ENCODE results near the gene KIF17.

KIF17 gene

DNA sequence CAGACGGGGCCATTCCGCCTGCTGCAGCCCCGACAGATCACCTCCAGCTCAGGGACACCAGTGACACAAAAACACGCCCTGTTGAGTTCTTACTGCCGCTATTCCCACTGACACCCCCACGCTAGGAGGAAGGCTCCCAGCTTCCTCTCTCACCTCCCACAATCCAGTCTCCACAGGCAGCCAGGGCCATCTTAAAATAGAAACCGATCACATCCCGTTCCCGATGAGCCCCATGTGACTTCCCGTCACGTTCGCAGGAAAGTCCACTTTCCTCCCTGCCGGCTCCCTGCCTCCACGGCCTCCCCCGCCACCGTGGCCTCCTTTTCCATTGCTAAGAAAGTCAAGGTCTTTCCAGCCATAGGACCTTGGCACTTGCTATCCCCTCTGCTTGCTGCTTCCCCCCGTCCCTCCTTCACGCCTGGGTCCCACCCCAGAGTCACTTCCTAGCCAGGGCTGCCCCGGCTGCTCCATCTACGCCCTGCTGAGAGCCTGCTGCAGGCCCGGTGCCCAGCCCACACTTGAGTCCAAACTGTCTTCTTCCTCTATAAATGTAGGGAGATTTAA is 32.6 kb downstream of the KIF17 start:
- no peak for DNase-seq
- peak overlapping the region; percentile 80 for H3K27ac Mint-ChIP-seq
- H3K36me3 Mint-ChIP-seq (ENCODE audit: low read depth) = peaks cover 2% of the 10 kb centered on the region
- H3K4me3 Mint-ChIP-seq = no peak overlapping the region
- TF ChIP-seq, protein P1, sequence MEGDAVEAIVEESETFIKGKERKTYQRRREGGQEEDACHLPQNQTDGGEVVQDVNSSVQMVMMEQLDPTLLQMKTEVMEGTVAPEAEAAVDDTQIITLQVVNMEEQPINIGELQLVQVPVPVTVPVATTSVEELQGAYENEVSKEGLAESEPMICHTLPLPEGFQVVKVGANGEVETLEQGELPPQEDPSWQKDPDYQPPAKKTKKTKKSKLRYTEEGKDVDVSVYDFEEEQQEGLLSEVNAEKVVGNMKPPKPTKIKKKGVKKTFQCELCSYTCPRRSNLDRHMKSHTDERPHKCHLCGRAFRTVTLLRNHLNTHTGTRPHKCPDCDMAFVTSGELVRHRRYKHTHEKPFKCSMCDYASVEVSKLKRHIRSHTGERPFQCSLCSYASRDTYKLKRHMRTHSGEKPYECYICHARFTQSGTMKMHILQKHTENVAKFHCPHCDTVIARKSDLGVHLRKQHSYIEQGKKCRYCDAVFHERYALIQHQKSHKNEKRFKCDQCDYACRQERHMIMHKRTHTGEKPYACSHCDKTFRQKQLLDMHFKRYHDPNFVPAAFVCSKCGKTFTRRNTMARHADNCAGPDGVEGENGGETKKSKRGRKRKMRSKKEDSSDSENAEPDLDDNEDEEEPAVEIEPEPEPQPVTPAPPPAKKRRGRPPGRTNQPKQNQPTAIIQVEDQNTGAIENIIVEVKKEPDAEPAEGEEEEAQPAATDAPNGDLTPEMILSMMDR (IDR thresholded peaks at IDR 0.05) = no peak
- H3K4me1 Mint-ChIP-seq = peaks cover 26% of the 10 kb centered on the region
- no peaks in the 10 kb centered on the region for H3K9me3 Mint-ChIP-seq
- peaks cover 3% of the 10 kb centered on the region for H3K27me3 Mint-ChIP-seq (ENCODE audit: low read depth, poor library complexity)

DNA sequence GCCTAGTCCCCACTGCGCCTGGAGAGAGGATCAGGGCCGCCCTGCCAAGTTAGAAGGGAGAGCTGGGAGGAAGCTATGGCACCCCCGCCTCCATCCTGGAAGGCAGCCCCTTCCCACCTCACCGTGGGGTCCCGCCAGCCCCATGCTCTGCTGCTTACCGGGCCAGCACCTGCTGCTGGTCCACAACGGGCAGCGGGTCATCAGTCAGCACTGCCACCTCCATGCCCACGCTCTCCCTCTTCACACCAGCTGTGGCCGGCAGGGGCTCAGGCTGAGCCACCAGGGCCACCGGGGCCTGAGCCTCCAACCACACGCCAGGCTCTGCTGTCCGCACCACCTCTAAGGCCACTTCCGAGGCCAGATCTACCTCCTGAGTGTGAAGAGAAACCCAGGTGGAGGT is 33.2 kb downstream of the KIF17 start:
- Mint-ChIP-seq H3K27ac (peak overlapping the region; percentile 80), H3K9me3 (no peaks in the 10 kb centered on the region), H3K27me3 (ENCODE audit: low read depth, poor library complexity) (peaks cover 3% of the 10 kb centered on the region), H3K4me3 (no peak overlapping the region), H3K4me1 (peaks cover 26% of the 10 kb centered on the region), H3K36me3 (ENCODE audit: low read depth) (peaks cover 5% of the 10 kb centered on the region)
- DNase-seq = no peak
- TF ChIP-seq, protein P1 (IDR thresholded peaks at IDR 0.05) = no peak

- no peak for DNase-seq
- peaks cover 26% of the 10 kb centered on the region for H3K4me1 Mint-ChIP-seq
- H3K9me3 Mint-ChIP-seq = no peaks in the 10 kb centered on the region
- no peak overlapping the region for H3K27ac Mint-ChIP-seq
- H3K27me3 Mint-ChIP-seq (ENCODE audit: low read depth, poor library complexity) = peaks cover 5% of the 10 kb centered on the region
- no peak overlapping the region for H3K4me3 Mint-ChIP-seq
- peaks cover 5% of the 10 kb centered on the region for H3K36me3 Mint-ChIP-seq (ENCODE audit: low read depth)
- TF ChIP-seq, protein P1 (IDR thresholded peaks at IDR 0.05) = no peak
Measured at GRCh38 chr1:20684050-20684620, 33.7 kb downstream of the KIF17 start.

- H3K36me3 Mint-ChIP-seq (ENCODE audit: low read depth) = peaks cover 5% of the 10 kb centered on the region
- peaks cover 26% of the 10 kb centered on the region for H3K4me1 Mint-ChIP-seq
- no peak overlapping the region for H3K4me3 Mint-ChIP-seq
- TF ChIP-seq, protein P1 (IDR thresholded peaks at IDR 0.05) = no peak
- no peaks in the 10 kb centered on the region for H3K9me3 Mint-ChIP-seq
- H3K27ac Mint-ChIP-seq = no peak overlapping the region
- no peak for DNase-seq
- peaks cover 6% of the 10 kb centered on the region for H3K27me3 Mint-ChIP-seq (ENCODE audit: low read depth, poor library complexity)
Measured at GRCh38 chr1:20683614-20684013, 34.2 kb downstream of the KIF17 start.

GRCh38 chr1:20682571-20683236 is 35.1 kb downstream of the KIF17 start:
- Mint-ChIP-seq H3K4me1 (peaks cover 21% of the 10 kb centered on the region), H3K27me3 (ENCODE audit: low read depth, poor library complexity) (peaks cover 6% of the 10 kb centered on the region), H3K36me3 (ENCODE audit: low read depth) (peaks cover 9% of the 10 kb centered on the region), H3K9me3 (no peaks in the 10 kb centered on the region), H3K27ac (no peak overlapping the region), H3K4me3 (no peak overlapping the region)
- TF ChIP-seq, protein P1 (IDR thresholded peaks at IDR 0.05) = no peak
- no peak for DNase-seq
